ENCODE data around the gene TRPV2.

Gene TRPV2

GRCh38 chr17:16473044-16474011 is 58.0 kb downstream of the TRPV2 start:
- DNase-seq (ENCODE audit: low read depth in 2 of 3, low spot score in 2 of 3): no peak

DNA sequence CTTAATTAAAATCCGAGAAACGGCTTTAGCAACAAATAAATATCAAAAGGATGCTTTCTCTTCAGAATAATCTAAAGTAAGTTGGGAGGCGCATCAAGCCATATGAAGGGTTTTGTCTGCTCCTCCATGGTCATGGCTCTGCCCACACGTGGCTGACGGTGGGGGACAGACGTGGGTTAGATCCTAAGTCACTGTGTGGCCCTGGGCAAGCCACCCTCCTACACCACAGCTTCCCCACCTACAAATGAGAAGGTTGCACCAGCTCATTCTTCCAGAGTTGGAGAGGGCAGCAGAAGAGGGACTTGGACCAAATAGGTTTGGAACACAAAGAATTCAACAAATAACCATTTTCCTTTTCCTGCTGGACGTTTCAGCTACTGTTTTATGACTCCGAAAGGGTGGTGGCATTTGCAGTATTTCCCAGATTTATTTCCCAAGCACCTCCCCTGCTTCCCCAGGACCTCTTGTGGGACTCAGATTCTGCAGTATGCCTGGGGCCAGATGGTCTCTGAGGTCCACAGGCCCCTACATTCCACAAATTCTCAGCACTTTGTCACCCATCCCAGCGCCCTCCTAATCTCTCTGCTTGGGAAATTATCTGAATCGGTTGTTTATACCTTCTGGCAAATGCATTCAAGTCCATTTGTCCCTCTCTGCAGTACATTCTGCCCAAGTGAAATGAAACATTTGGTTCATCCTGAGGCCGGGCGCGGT is 58.8 kb downstream of the TRPV2 start:
- no peak for DNase-seq (ENCODE audit: low read depth in 2 of 3, low spot score in 2 of 3)

DNA sequence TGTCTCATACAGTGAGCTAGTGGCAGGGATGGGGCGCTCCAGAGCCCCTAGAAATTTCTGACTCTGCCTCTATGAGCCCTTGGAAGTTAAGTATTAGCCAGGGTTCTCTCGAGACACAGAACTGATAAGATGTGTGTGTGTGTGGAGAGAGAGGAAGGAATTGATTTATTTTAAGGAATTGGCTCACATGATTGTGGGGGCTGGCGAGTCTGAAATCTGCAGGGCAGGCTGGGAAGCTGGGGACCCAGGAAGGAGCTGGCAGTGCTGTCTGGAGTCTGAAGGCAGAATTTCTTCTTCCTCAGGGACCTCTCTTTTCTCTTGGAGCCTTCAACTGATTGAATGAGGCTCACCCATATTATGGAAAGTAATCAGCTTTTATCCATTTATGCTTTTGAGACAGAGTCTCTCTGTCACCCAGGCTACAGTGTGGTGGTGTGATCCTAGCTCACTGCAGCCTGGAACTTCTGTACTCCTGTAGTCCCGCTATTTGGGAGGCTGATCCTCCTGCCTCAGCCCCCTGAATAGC is 59.9 kb downstream of the TRPV2 start:
- DNase-seq (ENCODE audit: low read depth in 2 of 3, low spot score in 2 of 3): no peak

DNA sequence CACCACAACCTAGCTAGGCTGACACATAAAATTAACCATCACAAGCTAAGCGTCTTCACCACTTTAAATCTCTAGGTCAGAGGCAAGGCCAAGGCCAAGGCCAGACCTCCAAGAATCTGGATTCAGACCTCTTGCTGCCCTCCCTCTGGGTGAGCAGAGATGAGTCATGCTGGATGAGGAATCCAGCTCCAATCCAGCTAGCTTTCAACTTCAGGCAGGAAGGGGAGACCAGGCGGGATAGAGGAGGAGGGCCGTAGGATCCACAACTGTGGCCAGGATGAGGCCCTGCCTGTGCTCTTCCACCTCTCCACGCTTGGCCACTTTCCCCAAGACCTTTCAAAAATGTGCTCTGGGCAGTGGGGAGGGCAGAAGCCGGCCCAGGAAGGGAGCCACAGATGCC is 61.9 kb downstream of the TRPV2 start:
- DNase-seq (ENCODE audit: low read depth in 2 of 3, low spot score in 2 of 3): no peak

DNA sequence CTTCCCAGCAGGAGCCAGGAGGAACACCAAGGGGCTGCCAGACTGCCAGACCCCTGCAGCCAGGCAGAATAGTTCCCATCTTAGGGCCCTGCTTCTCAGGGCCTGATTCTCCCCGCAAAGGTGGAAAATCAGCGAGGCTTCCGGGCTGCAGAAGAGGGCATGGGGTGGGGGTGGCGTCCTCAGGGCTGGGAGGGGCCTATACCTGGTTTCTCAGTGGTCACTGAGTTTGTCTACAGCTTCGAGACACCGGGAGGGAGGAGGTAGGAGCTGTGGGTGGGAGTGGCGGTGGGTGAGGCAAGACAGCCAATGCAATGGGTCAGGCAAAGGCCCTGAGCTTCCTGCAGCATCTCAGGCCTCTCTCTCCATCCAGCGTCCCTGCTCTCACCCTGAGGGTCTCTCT is 62.3 kb downstream of the TRPV2 start:
- no peak for DNase-seq (ENCODE audit: low read depth in 2 of 3, low spot score in 2 of 3)

GRCh38 chr17:16478649-16479048 is 63.3 kb downstream of the TRPV2 start:
- no peak for DNase-seq (ENCODE audit: low read depth in 2 of 3, low spot score in 2 of 3)

DNA sequence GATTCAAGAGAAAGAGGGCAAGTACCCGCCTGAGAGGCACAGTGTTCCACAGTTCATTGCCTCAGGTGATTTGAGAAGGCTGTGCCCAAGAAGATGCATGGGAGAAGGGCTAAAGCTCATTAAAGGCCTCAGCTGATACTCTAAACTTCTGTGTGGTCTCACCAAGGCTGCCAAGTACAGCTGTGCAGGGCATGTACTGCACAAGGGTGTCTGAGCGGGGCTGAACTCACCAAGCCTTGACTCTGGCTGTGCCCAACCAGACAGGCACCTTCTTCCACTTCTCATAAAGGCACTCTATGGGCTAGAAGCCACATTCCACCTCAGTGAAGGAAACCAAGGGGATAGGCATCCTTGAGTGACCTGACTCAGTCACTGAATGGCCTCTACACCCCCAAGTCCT is 63.9 kb downstream of the TRPV2 start:
- DNase-seq (ENCODE audit: low read depth in 2 of 3, low spot score in 2 of 3): no peak

GRCh38 chr17:16480995-16481394 is 65.6 kb downstream of the TRPV2 start:
- DNase-seq (ENCODE audit: low read depth in 2 of 3, low spot score in 2 of 3): no peak

- DNase-seq (ENCODE audit: low read depth in 2 of 3, low spot score in 2 of 3): no peak
These were observed 66.9 kb downstream of the TRPV2 start for GRCh38 chr17:16482253-16482652.

DNA sequence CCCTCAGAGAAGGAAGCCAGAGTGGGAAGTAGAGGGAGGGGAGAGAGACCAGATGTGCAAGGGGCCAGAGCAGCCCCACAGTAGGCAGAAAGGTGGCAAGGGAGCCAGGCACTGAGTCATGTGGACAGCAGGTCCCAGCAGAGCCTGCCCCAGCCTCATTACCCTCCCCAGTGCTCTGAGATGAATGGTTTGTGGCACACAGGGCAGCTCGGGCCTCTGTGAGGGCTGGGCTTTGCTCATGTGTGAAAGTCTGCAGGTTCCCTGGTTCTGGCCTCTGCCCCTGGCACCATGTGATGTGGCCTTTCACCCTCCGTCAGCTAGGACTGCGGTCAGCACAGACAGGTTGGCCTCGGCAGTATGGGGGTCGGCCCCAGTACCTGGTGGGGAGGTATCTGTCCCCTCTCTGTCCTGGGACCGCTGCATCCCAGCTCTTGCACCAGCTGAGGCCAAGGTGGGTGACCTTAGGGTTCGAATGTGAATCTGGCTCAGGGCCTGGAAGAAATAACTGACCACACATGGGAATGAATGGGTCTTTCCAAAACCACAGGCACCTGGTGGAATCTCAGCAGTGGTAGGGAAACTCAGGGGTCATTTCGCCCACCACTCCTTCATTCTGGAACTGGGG is 67.8 kb downstream of the TRPV2 start:
- DNase-seq (ENCODE audit: low read depth in 2 of 3, low spot score in 2 of 3): no peak

DNA sequence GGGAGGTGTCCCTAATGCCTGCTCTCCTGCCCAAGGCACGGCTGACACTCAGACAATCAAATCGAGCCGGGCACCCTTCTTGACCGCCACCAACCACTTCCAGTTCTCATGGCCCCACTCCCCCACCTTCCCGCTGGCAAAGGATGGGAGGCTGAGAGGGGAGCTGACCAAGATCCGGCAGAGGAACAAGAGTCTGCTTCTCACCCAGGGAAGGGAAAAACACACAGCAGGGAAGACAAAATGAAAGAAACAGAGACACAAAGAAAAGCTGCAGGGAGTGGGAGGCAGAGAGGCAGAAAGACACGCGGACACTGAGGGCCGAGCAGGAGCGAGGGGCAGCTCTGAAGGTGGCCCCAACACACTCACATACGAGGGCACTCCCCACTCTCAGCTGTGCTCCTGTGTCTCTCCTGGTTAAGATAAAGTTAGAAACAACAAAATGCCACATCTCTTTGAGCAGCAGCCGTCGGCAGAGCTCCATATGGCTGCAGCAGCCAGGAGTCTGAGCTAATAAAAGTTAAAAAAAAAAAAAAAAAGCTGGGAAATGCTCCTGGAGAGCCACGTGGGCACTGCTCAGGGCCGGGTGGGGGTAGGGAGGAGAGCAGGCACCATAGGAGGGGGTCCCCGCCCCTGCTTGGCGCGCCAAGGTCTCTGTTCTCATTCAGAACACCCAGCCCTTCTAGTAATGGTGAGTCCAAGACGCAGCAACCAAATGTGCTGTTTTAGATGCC is 69.2 kb downstream of the TRPV2 start:
- no peak for DNase-seq (ENCODE audit: low read depth in 2 of 3, low spot score in 2 of 3)
